HFFc6 (cell line): Measurements from ENCODE around the gene AGFG2. TPM values are rescaled to one million over a fixed set of nuclear protein-coding genes. Genes with fewer than 3 reads are reported as not detected.

Experiments used
- DNase-seq: peaks from one replicate; pipeline ENCODE4 v3.0.0-alpha.2; 2018
- H3K27ac Mint-ChIP-seq: 2 replicates; pipeline ENCODE4 v1.8.0; 2020; ENCODE audit warnings: mild to moderate bottlenecking, mixed read lengths
- H3K27me3 Mint-ChIP-seq: 2 replicates; pipeline ENCODE4 v1.8.0; 2021; ENCODE audit warnings: mild to moderate bottlenecking, moderate library complexity, mixed read lengths; ENCODE audit not compliant: insufficient read depth
- H3K36me3 Mint-ChIP-seq: 2 replicates; pipeline ENCODE4 v1.8.0; 2021; ENCODE audit warnings: low read depth, mixed read lengths
- H3K4me1 Mint-ChIP-seq: 2 replicates; pipeline ENCODE4 v1.8.0; 2020; ENCODE audit warnings: low read depth, mixed read lengths
- H3K4me3 Mint-ChIP-seq: 2 replicates; pipeline ENCODE4 v1.8.0; 2020; ENCODE audit warnings: mild to moderate bottlenecking, moderate library complexity, mixed read lengths
- H3K9me3 Mint-ChIP-seq: 2 replicates; pipeline ENCODE4 v1.8.0; 2020; ENCODE audit warnings: mild to moderate bottlenecking, mixed read lengths
- total RNA-seq, 6 experiments: library from RNA; stranded (reverse); fragmentation: NEBNext Ultra II Directional; extraction: Animal tissue kit (Norgen Biotek cat#: 25700); gene quantifications; 2 replicates in 1 of 6; 3 replicates in 5 of 6; pipeline ENCODE4 v1.2.3, GENCODE V29; 2021
- TF ChIP-seq, protein P1 (sequence below): fragments of 200-600 bp; sonication (generic); IDR thresholded peaks from 2 replicates; pipeline ENCODE4 v1.5.0; 2021; ENCODE audit warnings: antibody characterized with exemption, mild to moderate bottlenecking

Gene AGFG2
- total RNA-seq, 6 experiments from 2014 or later: 14.4 to 21.4 (median 18.9) TPM

DNA sequence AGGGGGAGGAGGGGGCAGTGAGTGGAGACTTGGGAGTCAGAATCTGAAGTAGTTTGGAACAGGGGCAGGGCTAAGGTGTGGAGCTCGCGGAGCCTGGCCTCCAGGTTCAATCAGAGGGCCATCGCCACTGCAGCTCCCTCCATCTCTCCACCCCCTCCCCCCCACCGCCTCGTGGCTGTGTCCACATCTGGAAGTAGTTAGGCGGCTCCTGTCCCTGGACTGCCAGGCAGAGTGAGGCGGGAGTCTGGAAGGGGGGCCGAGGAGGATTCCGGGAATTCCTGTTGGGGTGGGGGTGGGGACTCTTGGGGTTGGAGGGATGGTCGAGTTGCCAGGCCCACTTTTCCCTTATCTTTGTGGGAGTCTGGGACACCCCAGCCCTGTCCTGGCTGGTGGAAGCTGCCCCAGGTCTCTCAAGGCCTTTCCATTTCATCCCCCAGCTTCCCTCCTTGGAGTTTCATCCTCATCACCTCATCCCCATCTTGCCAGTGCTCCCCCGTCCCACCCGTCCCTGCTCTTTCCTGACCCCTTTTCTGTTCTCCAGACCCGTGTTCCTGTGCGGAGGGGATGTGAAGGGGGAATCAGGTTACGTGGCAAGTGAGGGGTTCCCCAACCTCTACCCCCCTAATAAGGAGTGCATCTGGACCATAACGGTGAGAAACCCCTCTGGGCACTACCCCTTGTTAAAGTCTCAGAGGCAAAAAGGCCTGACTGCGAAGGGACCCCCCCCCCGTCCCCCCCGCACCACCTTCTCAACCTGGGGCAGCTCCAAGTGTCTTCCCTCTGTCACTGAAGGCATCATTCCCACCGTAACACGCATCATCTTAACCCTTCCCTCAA lies 64.1 kb downstream of the AGFG2 start:
- Mint-ChIP-seq H3K4me3 (peak overlapping the region; percentile 90), H3K9me3 (no peaks in the 10 kb centered on the region), H3K27ac (peak overlapping the region; percentile 84), H3K27me3 (no peaks in the 10 kb centered on the region; the same call in none of the 2 replicates), H3K36me3 (peaks cover 9% of the 10 kb centered on the region), H3K4me1 (peaks cover 16% of the 10 kb centered on the region)
- peak; percentile 78 for DNase-seq
- TF ChIP-seq, protein P1, sequence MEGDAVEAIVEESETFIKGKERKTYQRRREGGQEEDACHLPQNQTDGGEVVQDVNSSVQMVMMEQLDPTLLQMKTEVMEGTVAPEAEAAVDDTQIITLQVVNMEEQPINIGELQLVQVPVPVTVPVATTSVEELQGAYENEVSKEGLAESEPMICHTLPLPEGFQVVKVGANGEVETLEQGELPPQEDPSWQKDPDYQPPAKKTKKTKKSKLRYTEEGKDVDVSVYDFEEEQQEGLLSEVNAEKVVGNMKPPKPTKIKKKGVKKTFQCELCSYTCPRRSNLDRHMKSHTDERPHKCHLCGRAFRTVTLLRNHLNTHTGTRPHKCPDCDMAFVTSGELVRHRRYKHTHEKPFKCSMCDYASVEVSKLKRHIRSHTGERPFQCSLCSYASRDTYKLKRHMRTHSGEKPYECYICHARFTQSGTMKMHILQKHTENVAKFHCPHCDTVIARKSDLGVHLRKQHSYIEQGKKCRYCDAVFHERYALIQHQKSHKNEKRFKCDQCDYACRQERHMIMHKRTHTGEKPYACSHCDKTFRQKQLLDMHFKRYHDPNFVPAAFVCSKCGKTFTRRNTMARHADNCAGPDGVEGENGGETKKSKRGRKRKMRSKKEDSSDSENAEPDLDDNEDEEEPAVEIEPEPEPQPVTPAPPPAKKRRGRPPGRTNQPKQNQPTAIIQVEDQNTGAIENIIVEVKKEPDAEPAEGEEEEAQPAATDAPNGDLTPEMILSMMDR: no peak

DNA sequence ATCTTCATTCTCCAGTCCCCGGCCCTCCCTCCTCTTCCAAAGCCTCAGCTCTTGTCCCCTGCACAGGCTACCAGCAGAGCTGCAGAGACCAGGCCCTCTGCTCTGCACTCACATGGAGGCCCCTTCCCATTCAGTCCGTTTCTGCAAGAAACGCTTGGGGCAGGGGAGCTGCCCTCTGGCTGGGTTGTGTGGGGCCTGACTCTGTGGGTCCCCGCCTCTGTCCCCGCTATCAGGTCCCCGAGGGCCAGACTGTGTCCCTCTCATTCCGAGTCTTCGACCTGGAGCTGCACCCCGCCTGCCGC lies 64.7 kb downstream of the AGFG2 start:
- peak overlapping the region; percentile 90 for H3K4me3 Mint-ChIP-seq
- H3K9me3 Mint-ChIP-seq: no peaks in the 10 kb centered on the region
- H3K27me3 Mint-ChIP-seq: no peaks in the 10 kb centered on the region; the same call in none of the 2 replicates
- peaks cover 16% of the 10 kb centered on the region for H3K4me1 Mint-ChIP-seq
- H3K27ac Mint-ChIP-seq: peak overlapping the region; percentile 84
- H3K36me3 Mint-ChIP-seq: peaks cover 9% of the 10 kb centered on the region
- TF ChIP-seq, protein P1: no peak
- peak; percentile 31 for DNase-seq

DNA sequence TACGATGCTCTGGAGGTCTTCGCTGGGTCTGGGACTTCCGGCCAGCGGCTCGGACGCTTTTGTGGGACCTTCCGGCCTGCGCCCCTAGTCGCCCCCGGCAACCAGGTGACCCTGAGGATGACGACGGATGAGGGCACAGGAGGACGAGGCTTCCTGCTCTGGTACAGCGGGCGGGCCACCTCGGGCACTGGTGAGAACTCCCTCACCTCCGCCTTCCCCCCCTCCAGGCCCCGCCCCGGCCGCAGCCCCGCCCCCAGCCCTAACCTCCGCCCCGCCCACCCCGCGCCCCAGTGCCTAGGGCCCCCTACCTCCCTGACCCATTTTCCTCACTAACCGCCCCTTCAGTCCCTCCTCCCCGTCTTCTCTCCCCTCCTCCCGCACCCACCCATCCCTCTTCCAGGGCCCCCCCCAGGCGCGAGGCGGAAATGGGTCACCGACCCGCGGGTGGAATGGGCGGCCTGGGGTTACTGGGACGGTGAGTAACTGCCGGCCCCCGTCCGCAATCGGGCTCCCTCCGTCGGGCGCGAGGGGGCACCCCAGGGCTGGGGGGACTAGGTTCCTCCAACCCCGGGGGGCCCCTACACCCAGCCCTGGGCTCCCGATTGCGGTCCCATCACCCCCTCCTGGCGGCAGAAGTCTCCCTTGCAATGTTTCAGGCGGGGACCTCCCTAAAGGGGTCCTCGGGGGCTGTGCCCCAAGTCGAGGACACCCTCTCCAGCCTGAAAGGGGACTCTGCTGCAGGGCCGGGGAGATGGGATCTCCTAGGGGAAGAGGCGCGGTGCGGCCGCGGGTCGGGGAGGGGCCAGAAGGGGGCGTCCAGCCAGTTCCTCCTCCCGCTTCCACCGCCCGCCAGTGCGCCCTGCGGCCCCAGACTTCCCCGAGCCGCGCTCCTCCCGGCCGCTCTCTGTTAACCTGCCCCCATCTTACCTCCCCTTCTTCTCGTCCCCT lies 65.3 kb downstream of the AGFG2 start:
- no peaks in the 10 kb centered on the region; the same call in none of the 2 replicates for H3K27me3 Mint-ChIP-seq
- H3K4me3 Mint-ChIP-seq: peak overlapping the region; percentile 90
- TF ChIP-seq, protein P1: peak; percentile 80
- H3K9me3 Mint-ChIP-seq: no peaks in the 10 kb centered on the region
- H3K27ac Mint-ChIP-seq: peak overlapping the region; percentile 84
- H3K36me3 Mint-ChIP-seq: peaks cover 9% of the 10 kb centered on the region
- peaks cover 16% of the 10 kb centered on the region for H3K4me1 Mint-ChIP-seq
- peak; percentile 48 for DNase-seq

DNA sequence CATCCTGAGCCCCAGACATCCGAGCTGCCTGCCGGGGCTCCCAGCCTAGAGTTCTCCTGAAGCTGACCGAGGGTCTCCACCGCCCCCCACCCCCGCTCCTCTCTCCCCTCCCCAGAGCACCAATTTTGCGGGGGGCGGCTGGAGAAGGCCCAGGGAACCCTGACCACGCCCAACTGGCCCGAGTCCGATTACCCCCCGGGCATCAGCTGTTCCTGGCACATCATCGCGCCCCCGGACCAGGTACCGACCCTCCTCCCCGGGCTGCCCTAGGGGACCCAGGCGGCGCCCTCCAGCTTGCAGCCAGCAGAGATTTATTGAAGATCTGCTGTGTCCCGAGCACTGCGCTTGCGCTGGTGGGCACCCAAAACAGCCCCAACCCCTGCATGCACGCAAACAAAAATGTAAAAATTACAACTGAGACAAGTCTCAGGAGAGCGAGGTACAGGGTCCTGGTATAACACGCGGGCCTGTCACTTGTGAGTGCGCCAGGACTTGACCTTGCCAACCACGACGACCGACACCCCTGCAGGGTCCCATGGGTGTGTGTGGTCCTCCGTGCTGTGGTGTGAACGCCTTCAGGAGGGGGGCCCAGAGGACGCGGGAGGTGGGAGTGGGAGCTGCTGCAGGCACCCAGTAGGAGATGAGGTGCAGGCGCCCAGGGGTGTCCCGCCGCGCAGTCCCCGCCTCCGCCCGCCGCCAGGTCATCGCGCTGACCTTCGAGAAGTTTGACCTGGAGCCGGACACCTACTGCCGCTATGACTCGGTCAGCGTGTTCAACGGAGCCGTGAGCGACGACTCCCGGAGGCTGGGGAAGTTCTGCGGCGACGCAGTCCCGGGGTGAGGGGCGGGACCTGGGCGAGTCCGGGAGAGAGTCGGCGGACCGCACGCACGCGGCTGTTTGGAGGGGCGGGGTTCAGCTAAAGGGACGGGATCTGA lies 66.2 kb downstream of the AGFG2 start:
- Mint-ChIP-seq H3K4me3 (peak overlapping the region; percentile 77), H3K27me3 (no peaks in the 10 kb centered on the region; the same call in none of the 2 replicates), H3K4me1 (peaks cover 16% of the 10 kb centered on the region), H3K36me3 (peaks cover 9% of the 10 kb centered on the region), H3K27ac (peak overlapping the region; percentile 45; the same call in 1 of the 2 replicates), H3K9me3 (no peaks in the 10 kb centered on the region)
- TF ChIP-seq, protein P1: no peak
- DNase-seq: no peak

DNA sequence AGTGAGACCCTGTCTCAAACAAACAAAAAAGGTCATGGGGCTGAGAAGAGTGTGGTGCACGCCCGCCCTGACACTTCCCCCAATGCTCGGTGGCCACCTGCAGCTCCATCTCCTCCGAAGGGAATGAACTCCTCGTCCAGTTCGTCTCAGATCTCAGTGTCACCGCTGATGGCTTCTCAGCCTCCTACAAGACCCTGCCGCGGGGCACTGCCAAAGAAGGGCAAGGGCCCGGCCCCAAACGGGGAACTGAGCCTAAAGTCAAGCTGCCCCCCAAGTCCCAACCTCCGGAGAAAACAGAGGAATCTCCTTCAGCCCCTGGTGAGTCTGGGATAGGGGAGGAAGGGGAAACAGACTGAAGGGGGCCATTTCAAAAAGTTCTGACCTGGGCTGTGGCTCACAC lies 67.3 kb downstream of the AGFG2 start:
- peaks cover 9% of the 10 kb centered on the region for H3K36me3 Mint-ChIP-seq
- DNase-seq: no peak
- no peak overlapping the region for H3K27ac Mint-ChIP-seq
- no peak overlapping the region for H3K4me3 Mint-ChIP-seq
- no peaks in the 10 kb centered on the region; the same call in none of the 2 replicates for H3K27me3 Mint-ChIP-seq
- TF ChIP-seq, protein P1: no peak
- peaks cover 22% of the 10 kb centered on the region for H3K4me1 Mint-ChIP-seq
- H3K9me3 Mint-ChIP-seq: no peaks in the 10 kb centered on the region
